Ishikawa (cell line): ENCODE data around the gene IRS2.

Experiments used
- CEBPB ChIP-seq: IDR thresholded peaks from 2 replicates; pipeline ENCODE4 v1.6.1; 2012
- EGR1 ChIP-seq: IDR thresholded peaks from 2 replicates; pipeline ENCODE4 v1.6.1; 2012
- EP300 ChIP-seq: IDR thresholded peaks from 2 replicates; pipeline ENCODE4 v1.6.1; 2012; ENCODE audit warnings: borderline replicate concordance
- FOXM1 ChIP-seq: IDR thresholded peaks from 2 replicates; pipeline ENCODE4 v1.6.1; 2012; ENCODE audit warnings: low read depth, borderline replicate concordance
- MAX ChIP-seq: IDR thresholded peaks from 2 replicates; pipeline ENCODE4 v1.6.1; 2012
- RAD21 ChIP-seq: IDR thresholded peaks from 2 replicates; pipeline ENCODE4 v1.6.1; 2012; ENCODE audit warnings: low read depth
- TAF1 ChIP-seq: IDR thresholded peaks from 2 replicates; pipeline ENCODE4 v1.6.1; 2012; ENCODE audit warnings: low read depth, mild to moderate bottlenecking
- TCF12 ChIP-seq: IDR thresholded peaks from 2 replicates; pipeline ENCODE4 v1.6.1; 2012; ENCODE audit warnings: low read depth
- TF ChIP-seq, protein P1 (sequence below): IDR thresholded peaks from 2 replicates; pipeline ENCODE4 v1.6.1; 2012; ENCODE audit warnings: low read depth, mild to moderate bottlenecking
- TF ChIP-seq, protein P2 (sequence below): IDR thresholded peaks from 2 replicates; pipeline ENCODE4 v1.6.1; 2012

GRCh38 chr13:109821103-109821502, 34.7 kb upstream of the IRS2 start:
- TF ChIP-seq EP300 (no peak), MAX (no peak), FOXM1 (no peak), CEBPB (no peak), TAF1 (no peak), RAD21 (no peak), EGR1 (no peak), TCF12 (no peak)
- TF ChIP-seq, protein P1, sequence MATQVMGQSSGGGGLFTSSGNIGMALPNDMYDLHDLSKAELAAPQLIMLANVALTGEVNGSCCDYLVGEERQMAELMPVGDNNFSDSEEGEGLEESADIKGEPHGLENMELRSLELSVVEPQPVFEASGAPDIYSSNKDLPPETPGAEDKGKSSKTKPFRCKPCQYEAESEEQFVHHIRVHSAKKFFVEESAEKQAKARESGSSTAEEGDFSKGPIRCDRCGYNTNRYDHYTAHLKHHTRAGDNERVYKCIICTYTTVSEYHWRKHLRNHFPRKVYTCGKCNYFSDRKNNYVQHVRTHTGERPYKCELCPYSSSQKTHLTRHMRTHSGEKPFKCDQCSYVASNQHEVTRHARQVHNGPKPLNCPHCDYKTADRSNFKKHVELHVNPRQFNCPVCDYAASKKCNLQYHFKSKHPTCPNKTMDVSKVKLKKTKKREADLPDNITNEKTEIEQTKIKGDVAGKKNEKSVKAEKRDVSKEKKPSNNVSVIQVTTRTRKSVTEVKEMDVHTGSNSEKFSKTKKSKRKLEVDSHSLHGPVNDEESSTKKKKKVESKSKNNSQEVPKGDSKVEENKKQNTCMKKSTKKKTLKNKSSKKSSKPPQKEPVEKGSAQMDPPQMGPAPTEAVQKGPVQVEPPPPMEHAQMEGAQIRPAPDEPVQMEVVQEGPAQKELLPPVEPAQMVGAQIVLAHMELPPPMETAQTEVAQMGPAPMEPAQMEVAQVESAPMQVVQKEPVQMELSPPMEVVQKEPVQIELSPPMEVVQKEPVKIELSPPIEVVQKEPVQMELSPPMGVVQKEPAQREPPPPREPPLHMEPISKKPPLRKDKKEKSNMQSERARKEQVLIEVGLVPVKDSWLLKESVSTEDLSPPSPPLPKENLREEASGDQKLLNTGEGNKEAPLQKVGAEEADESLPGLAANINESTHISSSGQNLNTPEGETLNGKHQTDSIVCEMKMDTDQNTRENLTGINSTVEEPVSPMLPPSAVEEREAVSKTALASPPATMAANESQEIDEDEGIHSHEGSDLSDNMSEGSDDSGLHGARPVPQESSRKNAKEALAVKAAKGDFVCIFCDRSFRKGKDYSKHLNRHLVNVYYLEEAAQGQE = no peak
- TF ChIP-seq, protein P2, sequence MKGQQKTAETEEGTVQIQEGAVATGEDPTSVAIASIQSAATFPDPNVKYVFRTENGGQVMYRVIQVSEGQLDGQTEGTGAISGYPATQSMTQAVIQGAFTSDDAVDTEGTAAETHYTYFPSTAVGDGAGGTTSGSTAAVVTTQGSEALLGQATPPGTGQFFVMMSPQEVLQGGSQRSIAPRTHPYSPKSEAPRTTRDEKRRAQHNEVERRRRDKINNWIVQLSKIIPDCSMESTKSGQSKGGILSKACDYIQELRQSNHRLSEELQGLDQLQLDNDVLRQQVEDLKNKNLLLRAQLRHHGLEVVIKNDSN = no peak
